HUES6 (cell line): Measurements from ENCODE around the gene ATP8A2.
"Not testable (repeated sequence)": the region's sequence is repeated elsewhere in the genome, so short reads cannot be mapped to it uniquely, and the experiment has no call there.

Experiments used
- H3K27ac ChIP-seq: 2 replicates; pipeline ENCODE4 v1.7.0; 2013; ENCODE audit warnings: low read depth, mild to moderate bottlenecking, low read length, inconsistent platforms
- H3K27me3 ChIP-seq: 2 replicates; pipeline ENCODE4 v1.6.1; 2013; ENCODE audit warnings: low read length; ENCODE audit not compliant: control insufficient read depth, insufficient read depth
- H3K36me3 ChIP-seq: 2 replicates; pipeline ENCODE4 v1.6.1; 2013; ENCODE audit warnings: low read length; ENCODE audit not compliant: control insufficient read depth, insufficient read depth
- H3K4me1 ChIP-seq: 2 replicates; pipeline ENCODE4 v1.6.1; 2013; ENCODE audit warnings: low read length; ENCODE audit not compliant: control insufficient read depth, insufficient read depth
- H3K4me3 ChIP-seq: 2 replicates; pipeline ENCODE4 v1.5.1; 2013; ENCODE audit warnings: low read depth, low read length
- H3K9ac ChIP-seq: one replicate; pipeline ENCODE4 v1.6.1; 2013; ENCODE audit warnings: mild to moderate bottlenecking, low read length
- H3K9me3 ChIP-seq: 2 replicates; pipeline ENCODE4 v1.6.1; 2013; ENCODE audit warnings: low read depth, low read length; ENCODE audit not compliant: control insufficient read depth, insufficient read depth

The ATP8A2 gene

GRCh38 chr13:26062853-26063444 lies 691.2 kb downstream of the ATP8A2 start:
- Histone ChIP-seq H3K9ac (no peak overlapping the region), H3K9me3 (no peaks in the 10 kb centered on the region), H3K4me1 (no peaks in the 10 kb centered on the region), H3K4me3 (no peak overlapping the region), H3K27ac (no peak overlapping the region), H3K36me3 (no peaks in the 10 kb centered on the region), H3K27me3 (no peaks in the 10 kb centered on the region)

- not testable (repeated sequence) for H3K27ac ChIP-seq, H3K27me3 ChIP-seq, H3K9ac ChIP-seq, H3K9me3 ChIP-seq, H3K4me1 ChIP-seq, H3K36me3 ChIP-seq, H3K4me3 ChIP-seq
These were observed 694.7 kb downstream of the ATP8A2 start for GRCh38 chr13:26066492-26066891.

GRCh38 chr13:26067601-26068000 lies 695.8 kb downstream of the ATP8A2 start:
- Histone ChIP-seq H3K36me3 (no peaks in the 10 kb centered on the region), H3K27ac (no peak overlapping the region), H3K9me3 (no peaks in the 10 kb centered on the region), H3K4me3 (no peak overlapping the region), H3K27me3 (no peaks in the 10 kb centered on the region), H3K4me1 (no peaks in the 10 kb centered on the region), H3K9ac (no peak overlapping the region)

- not testable (repeated sequence) for H3K27ac ChIP-seq, H3K36me3 ChIP-seq
These were observed 696.6 kb downstream of the ATP8A2 start for GRCh38 chr13:26068372-26068771.

GRCh38 chr13:26069642-26070041 lies 697.9 kb downstream of the ATP8A2 start:
- not testable (repeated sequence) for H3K27me3 ChIP-seq, H3K4me3 ChIP-seq, H3K27ac ChIP-seq, H3K36me3 ChIP-seq, H3K9ac ChIP-seq, H3K9me3 ChIP-seq, H3K4me1 ChIP-seq

More at GRCh38 chr13:26068372-26068771, 696.6 kb downstream of the ATP8A2 start:
- not testable (repeated sequence) for H3K4me1 ChIP-seq, H3K9me3 ChIP-seq, H3K4me3 ChIP-seq, H3K27me3 ChIP-seq, H3K9ac ChIP-seq

GRCh38 chr13:26071691-26072090 lies 699.9 kb downstream of the ATP8A2 start:
- no peak overlapping the region for H3K27ac ChIP-seq
- no peak overlapping the region for H3K4me3 ChIP-seq
- H3K36me3 ChIP-seq, result no peaks in the 10 kb centered on the region
- no peaks in the 10 kb centered on the region for H3K27me3 ChIP-seq
- H3K4me1 ChIP-seq, result no peaks in the 10 kb centered on the region
- no peaks in the 10 kb centered on the region for H3K9me3 ChIP-seq
- H3K9ac ChIP-seq, result no peak overlapping the region

- not testable (repeated sequence) for H3K36me3 ChIP-seq, H3K4me3 ChIP-seq, H3K27me3 ChIP-seq, H3K27ac ChIP-seq, H3K9me3 ChIP-seq, H3K9ac ChIP-seq, H3K4me1 ChIP-seq
These were observed 700.6 kb downstream of the ATP8A2 start for GRCh38 chr13:26072335-26072734.

GRCh38 chr13:26074706-26075105 lies 702.9 kb downstream of the ATP8A2 start:
- no peaks in the 10 kb centered on the region for H3K27me3 ChIP-seq

More at GRCh38 chr13:26074706-26075105, 702.9 kb downstream of the ATP8A2 start:
- H3K4me1 ChIP-seq, result peaks cover 6% of the 10 kb centered on the region
- no peak overlapping the region for H3K27ac ChIP-seq
- H3K36me3 ChIP-seq, result no peaks in the 10 kb centered on the region
- no peak overlapping the region for H3K9ac ChIP-seq
- H3K9me3 ChIP-seq, result no peaks in the 10 kb centered on the region
- no peak overlapping the region for H3K4me3 ChIP-seq
